Astrocyte (in vitro differentiated cells and primary cell): Measurements from ENCODE around the gene ZSWIM7. TPM values are rescaled to one million over a fixed set of nuclear protein-coding genes. Genes with fewer than 3 reads are reported as not detected.

ENCODE experiments used
- DNase-seq: peaks from one replicate; pipeline ENCODE4 v3.0.0-alpha.2; 2010; ENCODE audit warnings: low read depth
- FAIRE-seq: peaks from 2 replicates; lab custom pipeline; 2011; peaks lifted over from hg19 to GRCh38; lab: Jason Lieb, UNC
- H2AFZ ChIP-seq: 2 replicates; pipeline ENCODE4 v1.6.0; 2012; ENCODE audit warnings: low read depth, low read length, inconsistent platforms
- H3K27ac ChIP-seq: 2 replicates; pipeline ENCODE4 v1.5.1; 2011; ENCODE audit warnings: low read depth, low read length, inconsistent platforms
- H3K27me3 ChIP-seq: 2 replicates; pipeline ENCODE4 v1.6.0; 2011; ENCODE audit warnings: low read length, inconsistent platforms; ENCODE audit not compliant: insufficient read depth
- H3K36me3 ChIP-seq: 2 replicates; pipeline ENCODE4 v1.5.1; 2011; ENCODE audit warnings: low read length, inconsistent platforms; ENCODE audit not compliant: insufficient read depth
- H3K4me1 ChIP-seq: 2 replicates; pipeline ENCODE4 v1.5.1; 2011; ENCODE audit warnings: low read length, inconsistent platforms; ENCODE audit not compliant: insufficient read depth
- H3K4me2 ChIP-seq: 2 replicates; pipeline ENCODE4 v1.6.0; 2012; ENCODE audit warnings: low read length, inconsistent platforms
- H3K4me3 ChIP-seq: 2 replicates; pipeline ENCODE4 v1.5.1; 2011; ENCODE audit warnings: low read depth, mild to moderate bottlenecking, low read length, inconsistent platforms; ENCODE audit not compliant: insufficient read depth
- H3K79me2 ChIP-seq: 2 replicates; pipeline ENCODE4 v1.6.0; 2012; ENCODE audit warnings: mild to moderate bottlenecking, low read length, inconsistent platforms; ENCODE audit not compliant: insufficient read depth
- H3K9ac ChIP-seq: 2 replicates; pipeline ENCODE4 v1.6.0; 2012; ENCODE audit warnings: mild to moderate bottlenecking, low read length, inconsistent platforms
- H3K9me3 ChIP-seq: 2 replicates; pipeline ENCODE4 v1.5.1; 2012; ENCODE audit warnings: low read depth, mild to moderate bottlenecking, low read length, inconsistent platforms; ENCODE audit not compliant: insufficient read depth
- H4K20me1 ChIP-seq: 2 replicates; pipeline ENCODE4 v1.6.0; 2012; ENCODE audit warnings: low read length, inconsistent platforms; ENCODE audit not compliant: insufficient read depth
- H3K27ac Mint-ChIP-seq: one replicate; pipeline ENCODE4 v1.8.0; 2021; ENCODE audit warnings: mild to moderate bottlenecking, mixed read lengths; ENCODE audit not compliant: unreplicated experiment
- H3K27me3 Mint-ChIP-seq: one replicate; pipeline ENCODE4 v1.8.0; 2021; ENCODE audit warnings: low read depth, mixed read lengths; ENCODE audit not compliant: unreplicated experiment
- H3K36me3 Mint-ChIP-seq: one replicate; pipeline ENCODE4 v1.8.0; 2021; ENCODE audit warnings: low read depth, mixed read lengths; ENCODE audit not compliant: unreplicated experiment
- H3K4me1 Mint-ChIP-seq: one replicate; pipeline ENCODE4 v1.8.0; 2021; ENCODE audit warnings: low read depth, mixed read lengths; ENCODE audit not compliant: unreplicated experiment
- H3K4me3 Mint-ChIP-seq: one replicate; pipeline ENCODE4 v1.8.0; 2021; ENCODE audit warnings: mild to moderate bottlenecking, moderate library complexity, mixed read lengths; ENCODE audit not compliant: unreplicated experiment
- H3K9me3 Mint-ChIP-seq: one replicate; pipeline ENCODE4 v1.8.0; 2021; ENCODE audit warnings: mild to moderate bottlenecking, mixed read lengths; ENCODE audit not compliant: unreplicated experiment
- EZH2 ChIP-seq: IDR thresholded peaks from 2 replicates; pipeline ENCODE4 v1.6.1; 2012; ENCODE audit warnings: mild to moderate bottlenecking, low read length, inconsistent platforms; ENCODE audit not compliant: insufficient read depth
- total RNA-seq: library from RNA; stranded (reverse); gene quantifications from 2 replicates; pipeline ENCODE4 v1.2.1, GENCODE V29; 2021
- TF ChIP-seq, protein P1 (sequence below): IDR thresholded peaks from 2 replicates; pipeline ENCODE4 v1.5.1; 2011; ENCODE audit warnings: low read depth, mild to moderate bottlenecking, inconsistent platforms, low read length, moderate library complexity; ENCODE audit not compliant: insufficient read depth

Gene ZSWIM7
- total RNA-seq, 1 donor from 2014 or later, result 21.5 TPM

- no peak for DNase-seq
Measured at GRCh38 chr17:15972497-15972951, 27.0 kb downstream of the ZSWIM7 start.

GRCh38 chr17:15971882-15972281 lies 27.6 kb downstream of the ZSWIM7 start:
- H3K4me1 Mint-ChIP-seq, result peaks cover 14% of the 10 kb centered on the region
- Histone ChIP-seq H3K36me3 (no peaks in the 10 kb centered on the region), H3K9me3 (no peaks in the 10 kb centered on the region), H3K9ac (no peak overlapping the region), H4K20me1 (peaks cover 11% of the 10 kb centered on the region), H3K27me3 (no peaks in the 10 kb centered on the region), H3K4me3 (no peak overlapping the region), H3K4me1 (peaks cover 14% of the 10 kb centered on the region), H2AFZ (no peak overlapping the region), H3K79me2 (peaks cover 71% of the 10 kb centered on the region), H3K4me2 (no peak overlapping the region), H3K27ac (no peak overlapping the region)
- peaks cover 9% of the 10 kb centered on the region for H3K36me3 Mint-ChIP-seq
- no peak overlapping the region for H3K27ac Mint-ChIP-seq
- DNase-seq (no peak), FAIRE-seq (no peak)
- no peaks in the 10 kb centered on the region for H3K27me3 Mint-ChIP-seq
- no peaks in the 10 kb centered on the region for H3K9me3 Mint-ChIP-seq
- TF ChIP-seq, protein P1, sequence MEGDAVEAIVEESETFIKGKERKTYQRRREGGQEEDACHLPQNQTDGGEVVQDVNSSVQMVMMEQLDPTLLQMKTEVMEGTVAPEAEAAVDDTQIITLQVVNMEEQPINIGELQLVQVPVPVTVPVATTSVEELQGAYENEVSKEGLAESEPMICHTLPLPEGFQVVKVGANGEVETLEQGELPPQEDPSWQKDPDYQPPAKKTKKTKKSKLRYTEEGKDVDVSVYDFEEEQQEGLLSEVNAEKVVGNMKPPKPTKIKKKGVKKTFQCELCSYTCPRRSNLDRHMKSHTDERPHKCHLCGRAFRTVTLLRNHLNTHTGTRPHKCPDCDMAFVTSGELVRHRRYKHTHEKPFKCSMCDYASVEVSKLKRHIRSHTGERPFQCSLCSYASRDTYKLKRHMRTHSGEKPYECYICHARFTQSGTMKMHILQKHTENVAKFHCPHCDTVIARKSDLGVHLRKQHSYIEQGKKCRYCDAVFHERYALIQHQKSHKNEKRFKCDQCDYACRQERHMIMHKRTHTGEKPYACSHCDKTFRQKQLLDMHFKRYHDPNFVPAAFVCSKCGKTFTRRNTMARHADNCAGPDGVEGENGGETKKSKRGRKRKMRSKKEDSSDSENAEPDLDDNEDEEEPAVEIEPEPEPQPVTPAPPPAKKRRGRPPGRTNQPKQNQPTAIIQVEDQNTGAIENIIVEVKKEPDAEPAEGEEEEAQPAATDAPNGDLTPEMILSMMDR, result no peak
- TF ChIP-seq EZH2, result no peak
- no peak overlapping the region for H3K4me3 Mint-ChIP-seq

More at GRCh38 chr17:15972497-15972951, 27.0 kb downstream of the ZSWIM7 start:
- Mint-ChIP-seq H3K4me3 (no peak overlapping the region), H3K27ac (no peak overlapping the region), H3K27me3 (no peaks in the 10 kb centered on the region), H3K36me3 (peaks cover 9% of the 10 kb centered on the region), H3K4me1 (peaks cover 11% of the 10 kb centered on the region), H3K9me3 (no peaks in the 10 kb centered on the region)
- no peak for TF ChIP-seq EZH2
- TF ChIP-seq, protein P1, result no peak
- Histone ChIP-seq H3K4me2 (no peak overlapping the region), H2AFZ (no peak overlapping the region), H3K27ac (no peak overlapping the region), H4K20me1 (peaks cover 11% of the 10 kb centered on the region), H3K4me3 (no peak overlapping the region), H3K27me3 (no peaks in the 10 kb centered on the region), H3K36me3 (no peaks in the 10 kb centered on the region), H3K4me1 (peaks cover 8% of the 10 kb centered on the region), H3K79me2 (peaks cover 65% of the 10 kb centered on the region), H3K9ac (no peak overlapping the region), H3K9me3 (no peaks in the 10 kb centered on the region)
- no peak for FAIRE-seq

- TF ChIP-seq EZH2, result no peak
- TF ChIP-seq, protein P1, result no peak
- no peak for FAIRE-seq
- Histone ChIP-seq H3K27me3 (no peaks in the 10 kb centered on the region), H3K36me3 (no peaks in the 10 kb centered on the region), H3K4me1 (peaks cover 21% of the 10 kb centered on the region), H3K4me3 (no peak overlapping the region), H3K4me2 (no peak overlapping the region), H3K9me3 (no peaks in the 10 kb centered on the region), H3K79me2 (peaks cover 74% of the 10 kb centered on the region), H2AFZ (no peak overlapping the region), H3K9ac (no peak overlapping the region), H4K20me1 (peaks cover 11% of the 10 kb centered on the region), H3K27ac (no peak overlapping the region)
- Mint-ChIP-seq H3K4me3 (no peak overlapping the region), H3K9me3 (no peaks in the 10 kb centered on the region), H3K4me1 (peaks cover 20% of the 10 kb centered on the region), H3K27me3 (no peaks in the 10 kb centered on the region), H3K27ac (no peak overlapping the region), H3K36me3 (peaks cover 9% of the 10 kb centered on the region)
- DNase-seq, result no peak
Measured at GRCh38 chr17:15971098-15971678, 28.3 kb downstream of the ZSWIM7 start.
